HEK293T (cell line): ENCODE data around the gene RGMB.

ENCODE experiments used
- BHLHE40 ChIP-seq: fragments of 450-650 bp; IDR thresholded peaks from 2 replicates; pipeline ENCODE4 v1.6.1; 2016; ENCODE audit warnings: mild to moderate bottlenecking, moderate library complexity, borderline replicate concordance
- CTBP1 ChIP-seq: fragments of 450-650 bp; IDR thresholded peaks from 2 replicates; pipeline ENCODE4 v1.6.1; 2016; ENCODE audit warnings: borderline replicate concordance
- FOXM1 ChIP-seq: fragments of 450-650 bp; IDR thresholded peaks from 2 replicates; pipeline ENCODE4 v1.6.1; 2017; ENCODE audit warnings: mild to moderate bottlenecking, borderline replicate concordance
- NFRKB ChIP-seq: fragments of 450-650 bp; IDR thresholded peaks from 2 replicates; pipeline ENCODE4 v1.6.1; 2016; ENCODE audit warnings: mild to moderate bottlenecking, moderate library complexity
- SP1 ChIP-seq: fragments of 450-650 bp; IDR thresholded peaks from 2 replicates; pipeline ENCODE4 v1.6.1; 2017
- SUZ12 ChIP-seq: fragments of 450-650 bp; IDR thresholded peaks from 2 replicates; pipeline ENCODE4 v1.6.1; 2016; ENCODE audit warnings: mild to moderate bottlenecking

DNA sequence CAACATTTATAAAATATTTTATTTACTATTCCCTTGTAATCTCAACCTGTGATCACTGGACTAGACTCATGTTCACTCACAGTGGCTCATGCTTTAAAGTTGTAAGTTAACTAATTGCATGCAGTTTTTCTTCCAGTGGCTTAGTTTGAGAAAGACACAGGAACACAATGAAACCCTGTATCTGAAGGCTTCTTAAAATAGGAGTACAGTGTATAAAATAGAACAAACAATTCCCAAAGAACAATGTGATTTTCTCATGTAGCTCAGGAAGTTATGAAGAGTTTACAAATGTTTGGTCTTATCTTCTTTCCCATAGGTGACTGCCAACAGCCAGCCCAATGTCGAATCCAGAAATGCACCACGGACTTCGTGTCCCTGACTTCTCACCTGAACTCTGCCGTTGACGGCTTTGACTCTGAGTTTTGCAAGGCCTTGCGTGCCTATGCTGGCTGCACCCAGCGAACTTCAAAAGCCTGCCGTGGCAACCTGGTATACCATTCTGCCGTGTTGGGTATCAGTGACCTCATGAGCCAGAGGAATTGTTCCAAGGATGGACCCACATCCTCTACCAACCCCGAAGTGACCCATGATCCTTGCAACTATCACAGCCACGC, 5.9 kb downstream of the RGMB start:
- TF ChIP-seq SP1 (no peak), SUZ12 (no peak), BHLHE40 (no peak), FOXM1 (no peak), CTBP1 (no peak), NFRKB (no peak)
